ENCODE data around the gene SPIRE1.
"Not testable (repeated sequence)": the region's sequence is repeated elsewhere in the genome, so short reads cannot be mapped to it uniquely, and the experiment has no call there.

Gene SPIRE1

DNA sequence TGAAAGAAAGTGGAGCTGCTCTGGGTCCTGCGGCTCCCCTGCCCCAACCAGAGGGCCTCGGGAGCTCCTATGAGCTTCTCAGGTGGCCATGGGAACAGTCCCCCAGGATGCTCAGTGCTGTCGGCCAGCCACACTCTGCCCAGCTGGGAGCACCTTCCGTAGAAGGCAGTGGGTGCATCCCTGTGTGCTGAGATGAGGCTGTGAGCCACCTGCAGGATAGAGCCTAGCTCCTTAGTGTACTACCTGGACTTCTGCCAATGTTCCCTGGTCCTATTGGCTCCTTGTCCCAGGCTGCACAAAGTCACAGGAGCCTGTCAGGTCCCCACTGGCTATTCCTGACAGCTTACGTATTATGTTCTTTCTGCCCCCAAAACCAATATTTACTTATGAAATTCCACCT is 234.1 kb downstream of the SPIRE1 start:
- in situ Hi-C loops (cut with MboI; ENCODE audit: low sequenced_read_pairs): no loop called here

DNA sequence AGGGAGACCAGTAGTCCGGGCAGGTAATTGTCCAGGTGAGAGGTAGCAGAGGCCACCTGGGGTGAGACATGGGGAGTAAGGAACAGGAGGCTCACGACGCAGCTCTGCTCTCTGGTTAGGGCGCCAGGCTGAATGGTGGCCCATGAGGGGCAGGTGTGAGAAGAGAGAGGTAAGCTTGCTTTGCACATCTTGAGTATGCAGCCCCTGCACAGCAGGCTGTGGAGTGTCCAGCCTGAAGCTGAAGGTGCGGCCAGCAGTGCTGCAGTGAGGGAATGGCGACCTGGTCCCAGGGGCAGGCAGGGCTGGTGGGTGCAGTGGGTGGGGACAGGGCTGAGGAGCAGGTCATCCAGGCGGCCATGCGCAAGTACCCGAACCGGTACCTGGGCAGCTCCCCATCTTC is 234.5 kb downstream of the SPIRE1 start:
- in situ Hi-C loops (cut with MboI; ENCODE audit: low sequenced_read_pairs): no loop called here

DNA sequence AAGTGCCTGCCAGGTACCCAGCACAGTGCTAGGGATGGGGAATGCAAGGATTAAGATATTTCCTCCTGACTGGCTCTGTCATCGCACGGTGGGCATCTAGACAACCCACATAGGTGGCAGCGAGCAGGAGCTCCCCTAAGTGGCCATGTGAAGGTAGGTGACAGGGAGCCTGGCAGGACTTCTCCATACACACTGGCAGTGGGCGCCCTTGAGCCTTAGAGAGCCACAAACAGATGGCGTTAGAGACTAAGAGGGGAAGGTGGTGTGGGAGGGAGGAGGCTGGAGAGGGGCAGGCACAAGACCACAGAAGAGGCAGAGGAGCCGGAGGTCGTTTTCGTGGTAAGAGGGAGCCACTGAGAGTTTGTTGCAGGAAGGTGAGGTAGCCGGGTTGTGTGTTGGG is 235.0 kb downstream of the SPIRE1 start:
- in situ Hi-C loops (cut with MboI; ENCODE audit: low sequenced_read_pairs): no loop called here

DNA sequence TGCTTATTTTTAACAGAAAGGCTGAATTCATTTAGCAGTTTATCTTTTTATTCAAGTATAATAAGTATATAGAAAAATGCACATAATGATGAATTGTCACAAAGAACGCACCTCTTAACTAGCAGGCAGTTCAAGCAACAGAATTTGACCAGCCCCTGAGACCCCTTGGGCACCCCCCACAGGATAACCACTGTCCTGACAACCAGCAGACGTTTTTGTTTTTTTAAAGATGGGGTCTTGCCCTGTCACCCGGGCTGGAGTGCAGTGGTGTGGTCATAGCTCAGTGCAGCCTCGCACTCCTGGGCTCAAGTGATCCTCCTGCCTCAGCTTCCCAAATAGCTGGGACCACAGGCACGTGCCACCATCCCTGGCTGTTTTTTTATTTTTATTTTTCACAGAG is 236.2 kb downstream of the SPIRE1 start:
- in situ Hi-C loops (cut with MboI; ENCODE audit: low sequenced_read_pairs): no loop called here

DNA sequence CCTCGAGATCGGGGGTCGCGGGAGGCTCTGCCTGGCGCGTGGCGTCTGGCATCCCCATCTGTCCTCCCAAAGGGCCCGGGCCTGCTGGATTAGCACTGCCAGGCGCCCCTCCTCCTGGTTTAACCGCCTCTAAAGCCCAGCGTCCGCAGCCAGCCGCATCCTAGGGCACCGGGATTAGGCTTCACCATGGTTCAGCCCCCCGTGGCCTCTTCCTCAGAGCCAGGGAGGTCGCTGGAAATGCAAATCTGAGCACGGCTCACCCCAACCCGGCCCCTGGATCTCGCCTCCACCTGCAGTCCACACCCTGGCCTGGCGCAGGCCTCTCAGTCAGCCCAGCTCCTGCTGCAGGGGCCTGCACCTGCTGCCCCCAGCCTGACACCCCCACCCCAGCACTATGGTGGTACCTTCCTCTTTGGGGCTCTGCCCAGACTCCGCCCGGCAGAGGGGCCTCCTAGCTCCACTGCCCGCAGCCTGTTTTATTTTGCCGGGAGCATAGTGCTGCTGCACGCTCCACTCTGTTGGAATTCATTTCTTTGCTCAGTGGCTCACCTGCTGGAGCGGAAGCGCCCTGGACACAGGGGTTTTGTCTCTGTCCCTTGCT is 237.0 kb downstream of the SPIRE1 start:
- in situ Hi-C loops (cut with MboI; ENCODE audit: low sequenced_read_pairs): no loop called here

DNA sequence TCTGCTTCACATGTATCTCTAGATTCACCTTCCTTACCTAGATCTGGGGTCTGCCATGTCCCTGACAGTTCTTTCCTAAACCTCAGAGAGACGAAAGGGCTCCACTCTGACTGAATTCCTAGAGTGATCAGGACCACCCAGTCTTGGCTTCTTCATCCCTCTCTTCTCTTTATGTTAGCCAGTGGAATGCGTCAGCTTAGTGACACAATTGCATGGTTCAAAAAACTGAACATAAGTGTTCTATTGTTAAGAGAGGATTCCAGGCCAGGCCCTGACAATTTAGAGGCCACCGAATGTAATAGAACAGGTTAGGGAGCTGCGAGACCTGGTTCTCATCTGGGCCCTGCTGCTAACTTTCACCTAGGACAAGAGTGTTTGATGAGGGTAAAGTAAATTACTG is 240.2 kb downstream of the SPIRE1 start:
- in situ Hi-C loops (cut with MboI; ENCODE audit: low sequenced_read_pairs): no loop called here

DNA sequence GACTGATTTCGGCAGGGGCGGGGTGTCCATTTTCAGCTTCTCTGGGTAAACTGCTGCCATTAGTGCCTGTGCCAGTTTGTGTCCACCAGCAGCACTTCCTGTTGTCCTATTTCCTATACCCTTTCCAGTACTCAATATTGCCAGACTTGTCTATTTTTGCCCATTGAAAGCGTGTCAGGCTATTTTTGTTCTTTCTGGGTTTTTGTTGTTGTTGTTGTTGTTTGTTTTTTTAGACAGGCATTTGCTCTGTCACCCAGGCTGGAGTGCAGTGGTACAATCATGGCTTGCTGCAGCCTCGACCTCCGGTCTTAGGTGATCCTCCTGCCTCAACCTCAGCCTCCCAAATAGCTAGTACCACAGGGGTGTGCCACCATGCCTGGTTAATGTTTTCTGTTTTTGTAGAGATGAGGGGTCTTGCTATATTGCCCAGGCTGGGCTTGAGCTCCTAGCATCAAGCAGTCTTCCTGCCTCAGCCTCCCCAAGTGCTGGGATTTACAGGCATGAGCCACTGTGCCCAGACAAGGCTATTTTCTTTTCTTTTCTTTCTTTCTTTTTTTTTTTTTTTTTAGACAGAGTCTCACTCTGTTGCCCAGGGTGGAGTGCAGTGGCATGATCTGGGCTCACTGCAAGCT is 241.7 kb downstream of the SPIRE1 start:
- in situ Hi-C loops (cut with MboI; ENCODE audit: low sequenced_read_pairs): no loop called here

DNA sequence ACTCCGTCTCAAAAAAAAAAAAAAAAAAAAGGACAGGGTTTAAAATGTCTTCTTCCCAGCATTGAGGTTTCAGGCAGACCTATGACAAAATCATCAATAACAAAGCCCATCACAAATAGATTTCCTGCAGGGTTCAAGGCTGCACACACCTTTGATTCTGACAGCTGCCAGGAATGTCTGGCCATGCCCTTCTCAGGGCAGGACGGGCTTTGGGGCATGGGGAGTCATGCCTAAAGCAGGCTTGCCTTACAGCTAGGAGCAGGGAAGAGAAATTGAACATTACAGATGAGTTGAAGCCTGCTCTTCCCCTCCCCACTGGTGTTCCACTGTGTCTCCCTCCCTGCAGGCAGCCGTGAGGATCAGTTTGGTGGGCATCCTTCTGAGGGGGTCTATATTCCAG is 246.5 kb downstream of the SPIRE1 start:
- in situ Hi-C loops (cut with MboI; ENCODE audit: low sequenced_read_pairs): no loop called here

DNA sequence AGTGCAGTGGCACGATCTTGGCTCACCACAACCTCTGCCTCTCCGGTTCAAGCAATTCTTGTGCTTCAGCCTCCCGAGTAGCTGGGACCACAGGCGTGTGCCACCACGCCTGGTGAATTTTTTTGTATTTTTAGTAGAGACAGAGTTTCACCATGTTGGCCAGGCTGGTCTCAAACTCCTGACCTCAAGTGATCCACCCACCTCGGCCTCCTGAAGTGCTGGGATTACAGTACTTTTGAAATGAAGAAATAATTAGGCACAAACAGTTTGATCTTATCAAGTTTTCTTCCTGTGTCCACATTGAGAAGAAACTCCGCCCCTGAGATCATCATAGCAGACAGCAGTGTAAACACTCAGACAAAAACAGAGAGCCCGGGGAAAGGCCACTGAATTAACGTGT is 247.2 kb downstream of the SPIRE1 start:
- in situ Hi-C loops (cut with MboI; ENCODE audit: low sequenced_read_pairs): not testable (repeated sequence)

DNA sequence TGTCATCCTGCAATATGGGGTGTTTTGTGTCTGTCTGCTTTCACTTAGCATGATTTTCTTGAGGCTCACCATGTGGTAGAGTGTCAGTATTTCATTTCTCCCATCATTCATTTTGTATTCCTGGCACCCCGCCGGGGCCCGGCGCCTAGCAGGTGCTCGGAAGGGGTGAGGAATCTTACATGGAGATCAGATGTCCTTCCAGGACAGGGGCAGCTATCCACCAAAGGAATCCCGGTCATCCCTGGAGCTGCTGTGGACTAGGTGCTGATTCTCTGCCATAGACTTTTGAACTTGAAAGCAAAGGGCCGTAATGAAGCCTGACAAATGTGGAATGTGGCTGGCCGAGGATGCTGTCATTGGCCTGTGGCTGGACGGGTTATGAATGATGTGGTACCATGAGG is 247.8 kb downstream of the SPIRE1 start:
- in situ Hi-C loops (cut with MboI; ENCODE audit: low sequenced_read_pairs): no loop called here

DNA sequence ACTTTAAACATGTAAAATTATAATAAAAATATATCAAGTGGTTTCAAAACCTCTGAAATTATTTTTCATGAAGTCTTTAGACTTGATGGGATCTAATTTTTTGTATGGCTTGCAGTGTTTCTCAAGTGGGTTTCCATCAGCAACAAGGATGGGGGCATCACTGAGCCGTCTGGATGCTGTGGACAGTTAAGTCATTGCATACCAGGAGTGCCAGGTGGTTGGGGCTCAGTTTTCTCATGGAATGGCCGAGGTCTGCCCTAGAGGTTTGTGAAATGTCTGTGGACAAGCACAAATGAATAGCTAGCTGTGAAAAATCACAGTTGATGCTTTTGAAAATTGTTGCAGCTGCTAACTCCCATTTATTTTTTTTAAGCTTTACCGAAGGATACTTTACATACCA is 248.4 kb downstream of the SPIRE1 start:
- in situ Hi-C loops (cut with MboI; ENCODE audit: low sequenced_read_pairs): no loop called here

DNA sequence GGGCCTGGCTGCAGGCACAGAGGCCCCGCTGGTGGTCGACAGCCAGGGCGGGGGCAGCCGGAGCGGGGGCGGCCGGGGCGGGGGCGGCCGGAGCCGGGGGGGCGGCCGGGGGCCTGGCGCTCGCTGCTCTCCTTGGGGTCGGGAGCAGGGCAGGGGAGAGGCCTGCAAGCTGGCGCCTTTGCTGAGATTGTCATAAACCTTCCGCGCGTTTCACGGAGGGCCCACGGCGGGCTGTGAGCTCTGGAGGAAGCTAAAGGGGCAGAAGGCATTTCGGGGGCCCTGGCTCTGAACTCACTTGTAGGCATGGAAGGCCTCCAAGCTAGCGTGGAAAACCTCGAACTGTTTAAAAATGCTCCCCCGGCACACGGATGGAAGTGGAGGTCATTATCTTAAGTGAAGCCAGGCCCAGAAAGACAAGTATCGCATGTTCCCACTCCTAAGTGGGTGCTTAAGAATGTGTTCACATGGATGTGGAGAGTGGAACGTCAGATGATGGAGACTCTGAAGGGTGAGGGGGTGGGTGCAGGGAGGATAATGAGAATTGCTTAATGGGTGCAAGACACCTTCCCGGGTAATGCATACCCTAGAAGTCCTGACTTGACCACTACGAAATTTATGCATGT is 249.5 kb downstream of the SPIRE1 start:
- in situ Hi-C loops (cut with MboI; ENCODE audit: low sequenced_read_pairs): no loop called here

DNA sequence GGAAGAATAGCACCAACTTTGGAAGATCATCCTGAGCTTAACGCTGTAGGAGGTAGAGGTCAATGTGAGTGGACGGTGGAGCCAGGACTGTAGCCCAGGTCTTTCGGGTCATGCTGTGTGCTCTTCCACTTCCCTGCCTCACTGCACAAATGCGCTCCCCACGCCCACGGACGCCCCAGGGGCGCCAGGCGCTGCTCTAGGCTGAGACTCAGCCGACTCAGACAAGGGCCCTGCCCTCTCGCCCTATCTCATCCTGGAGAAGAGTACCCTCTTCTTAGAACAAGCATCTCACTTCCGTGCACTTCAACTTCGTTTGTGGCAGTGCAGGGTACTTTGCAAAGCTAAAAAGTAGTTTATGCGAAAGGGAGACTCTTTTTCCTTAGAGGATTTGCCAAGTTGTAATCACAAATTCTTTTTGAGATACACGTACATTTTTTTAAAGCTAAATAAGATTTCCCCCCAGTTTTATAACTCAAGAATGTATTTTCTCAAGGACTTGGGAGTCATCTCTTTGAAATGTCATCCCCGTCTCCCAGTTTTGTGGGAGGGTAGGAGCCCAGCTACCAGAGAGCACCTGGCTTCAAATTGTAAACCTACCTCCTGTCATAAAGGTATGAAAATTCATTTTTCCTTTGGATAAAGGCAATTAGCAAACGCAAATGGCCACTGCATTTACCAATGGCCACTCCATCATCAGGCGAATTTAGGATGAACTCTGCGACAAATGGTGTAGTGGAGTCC is 251.4 kb downstream of the SPIRE1 start:
- in situ Hi-C loops (cut with MboI; ENCODE audit: low sequenced_read_pairs): no loop called here

DNA sequence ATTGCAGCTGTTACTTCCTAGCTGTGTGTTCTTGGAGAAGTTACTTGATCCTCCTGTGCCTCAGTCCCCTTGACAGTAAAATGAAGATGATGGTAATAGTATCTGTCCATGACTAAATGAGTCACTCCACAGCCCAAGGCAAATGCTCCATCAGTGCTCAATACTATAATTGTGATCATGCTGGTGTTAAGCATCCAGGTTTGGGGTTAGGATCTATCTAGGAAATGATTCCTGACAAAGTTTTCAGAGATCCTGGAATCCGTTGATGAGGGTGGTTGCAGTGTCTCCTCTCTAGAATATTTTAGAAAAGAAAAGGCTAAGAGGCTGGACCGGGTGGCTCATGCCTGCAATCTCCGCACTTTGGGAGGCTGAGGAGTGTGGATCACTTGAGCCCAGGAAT is 252.8 kb downstream of the SPIRE1 start:
- in situ Hi-C loops (cut with MboI; ENCODE audit: low sequenced_read_pairs): no loop called here

DNA sequence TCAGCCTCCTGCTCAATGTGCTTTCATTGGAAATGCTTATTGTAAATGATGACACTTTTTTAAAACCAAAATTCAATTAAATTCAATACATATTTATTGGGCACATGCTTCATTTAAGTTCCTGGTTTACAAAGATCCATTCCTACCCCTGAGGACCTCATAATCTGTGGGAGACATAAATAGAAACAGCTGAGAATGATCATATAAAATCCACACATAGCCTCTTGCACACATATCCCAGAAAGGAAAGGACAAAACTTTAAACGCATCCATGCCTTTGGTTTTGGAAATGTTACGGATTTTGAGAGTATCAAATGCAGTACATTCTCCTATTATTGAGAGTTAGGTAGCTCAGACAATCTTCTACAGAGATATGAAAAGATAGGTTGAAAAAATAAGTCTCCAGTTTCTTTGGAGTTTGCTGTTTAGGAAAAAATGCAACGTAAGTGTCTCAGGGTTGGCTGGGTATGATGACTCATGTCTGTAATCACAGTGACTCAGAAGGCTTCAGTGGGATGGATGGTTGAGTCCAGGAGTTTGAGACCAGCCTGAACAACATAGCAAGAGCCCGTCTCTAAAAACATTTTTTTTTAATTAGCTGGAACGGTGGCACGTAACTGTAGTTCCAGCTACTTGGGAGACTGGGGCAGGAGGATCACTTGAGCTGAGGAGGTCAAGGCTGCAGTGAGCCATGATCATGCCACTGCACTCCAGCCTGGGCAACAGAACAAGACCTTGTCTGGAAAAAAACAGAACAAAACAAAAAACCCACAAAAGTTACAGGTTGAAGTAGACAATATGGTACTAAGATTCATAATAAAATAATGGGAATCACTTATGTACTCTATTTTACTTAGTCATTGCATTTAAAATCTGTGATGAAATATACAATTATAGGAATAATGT is 254.1 kb downstream of the SPIRE1 start:
- in situ Hi-C loops (cut with MboI; ENCODE audit: low sequenced_read_pairs): no loop called here

DNA sequence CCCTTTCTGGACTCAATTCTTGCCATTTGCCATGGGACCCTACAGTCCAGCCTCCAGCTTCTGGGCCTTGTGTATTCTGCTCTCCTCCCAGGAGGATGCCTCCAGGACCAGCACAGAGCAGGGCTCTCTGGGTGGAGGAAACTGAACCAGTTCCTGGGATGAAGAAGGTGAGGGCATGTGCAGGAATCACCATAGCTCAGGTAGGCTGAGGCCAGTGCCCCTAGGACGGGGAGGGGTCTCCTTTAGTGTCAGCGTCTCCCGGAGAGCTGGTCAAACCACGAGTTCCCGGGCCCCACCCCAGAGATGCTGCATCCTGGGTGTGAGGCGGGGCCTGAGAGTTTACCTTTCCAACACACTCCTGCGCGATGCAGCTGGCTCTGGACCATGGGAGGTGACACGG is 256.0 kb downstream of the SPIRE1 start:
- in situ Hi-C loops (cut with MboI; ENCODE audit: low sequenced_read_pairs): no loop called here

DNA sequence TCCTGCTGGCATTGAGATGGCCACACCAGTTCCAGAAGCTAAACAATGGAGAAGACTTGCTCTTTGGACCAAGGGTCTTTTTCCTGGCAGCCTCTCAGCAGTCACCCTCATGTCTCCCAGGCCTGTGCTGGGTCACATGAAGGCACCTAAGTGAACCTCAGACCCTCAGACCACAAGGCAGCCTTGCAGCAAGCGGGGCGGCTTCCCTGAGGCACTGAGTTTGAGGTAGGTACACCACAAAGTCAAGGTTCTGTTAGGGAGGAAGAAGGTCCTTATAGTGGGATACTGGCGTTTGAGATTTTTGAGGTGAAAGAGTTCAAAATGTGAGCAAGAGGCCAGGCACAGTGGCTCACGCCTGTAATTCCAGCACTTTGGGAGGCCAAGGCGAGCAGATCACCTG is 258.7 kb downstream of the SPIRE1 start:
- in situ Hi-C loops (cut with MboI; ENCODE audit: low sequenced_read_pairs): loop anchor here (25.0 kb wide), 1 partner anchor 263 kb away; the partner anchor contains the start of gene SPIRE1

DNA sequence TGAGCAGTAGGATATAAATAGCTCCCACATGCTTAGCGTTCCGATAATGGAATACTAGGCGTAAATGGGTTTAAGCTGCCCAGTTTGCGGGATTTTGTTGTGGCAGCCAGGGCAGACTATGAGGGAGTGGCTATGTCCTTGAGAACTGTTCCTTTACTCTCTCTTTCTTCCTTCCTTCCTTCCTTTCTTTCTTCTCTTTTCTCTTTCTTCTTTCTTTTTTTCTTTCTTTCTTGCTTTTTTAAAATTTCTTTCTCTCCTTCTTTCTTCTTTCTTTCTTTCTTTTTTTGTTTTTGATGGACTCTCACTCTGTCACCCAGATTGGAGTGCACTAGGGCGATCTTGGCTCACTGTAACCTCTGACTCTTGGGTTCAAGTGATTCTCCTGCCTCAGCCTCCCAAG is 259.3 kb downstream of the SPIRE1 start:
- in situ Hi-C loops (cut with MboI; ENCODE audit: low sequenced_read_pairs): loop anchor here (25.0 kb wide), 1 partner anchor 264 kb away; the partner anchor contains the start of gene SPIRE1

DNA sequence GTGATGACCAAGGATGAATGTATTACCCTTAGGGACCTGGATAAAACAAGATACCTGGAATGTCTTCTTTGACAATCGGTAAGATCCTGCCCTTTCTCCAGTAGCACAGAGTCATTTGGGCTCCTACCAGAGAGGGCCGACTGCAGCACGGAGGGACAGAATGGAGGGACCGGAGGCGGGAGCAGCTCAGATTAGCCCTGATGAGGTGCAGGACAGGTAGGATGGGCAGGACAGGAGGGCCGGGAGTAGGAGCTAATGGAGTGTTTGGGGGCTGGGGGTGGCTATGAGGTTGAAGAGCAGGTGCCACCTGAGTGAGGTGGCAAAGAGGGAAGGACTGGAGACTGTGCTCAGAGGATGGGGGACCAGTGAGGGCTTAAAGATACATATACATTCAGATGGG is 260.1 kb downstream of the SPIRE1 start:
- in situ Hi-C loops (cut with MboI; ENCODE audit: low sequenced_read_pairs): loop anchor here (25.0 kb wide), 1 partner anchor 265 kb away; the partner anchor contains the start of gene SPIRE1

DNA sequence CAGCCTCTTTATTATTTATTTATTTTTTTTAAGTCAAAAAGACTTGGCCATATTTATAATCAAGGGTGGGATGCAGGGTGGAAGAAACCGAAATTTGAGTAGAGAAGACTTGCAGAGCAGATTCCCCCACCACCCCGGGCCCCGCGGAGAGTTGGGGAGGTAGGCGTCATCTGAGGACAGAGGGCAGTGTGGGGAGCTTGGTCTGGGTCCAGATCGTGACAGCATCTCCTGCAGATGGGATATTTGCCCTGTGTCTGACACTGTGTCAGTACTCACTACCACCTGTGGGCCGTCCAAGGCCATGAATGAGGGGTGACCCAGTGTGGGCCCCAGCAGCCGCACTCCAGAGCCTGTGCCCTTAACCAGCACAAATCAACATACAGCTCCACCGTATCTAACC is 260.7 kb downstream of the SPIRE1 start:
- in situ Hi-C loops (cut with MboI; ENCODE audit: low sequenced_read_pairs): loop anchor here (25.0 kb wide), 1 partner anchor 265 kb away; the partner anchor contains the start of gene SPIRE1
